GM10847 (cell line): ENCODE results near the gene ZYG11B.

Experiments
- POLR2A ChIP-seq: IDR thresholded peaks from 2 replicates; pipeline ENCODE4 v1.6.1; 2011; ENCODE audit not compliant: insufficient read length; ENCODE audit errors: extremely low read depth

Gene ZYG11B

DNA sequence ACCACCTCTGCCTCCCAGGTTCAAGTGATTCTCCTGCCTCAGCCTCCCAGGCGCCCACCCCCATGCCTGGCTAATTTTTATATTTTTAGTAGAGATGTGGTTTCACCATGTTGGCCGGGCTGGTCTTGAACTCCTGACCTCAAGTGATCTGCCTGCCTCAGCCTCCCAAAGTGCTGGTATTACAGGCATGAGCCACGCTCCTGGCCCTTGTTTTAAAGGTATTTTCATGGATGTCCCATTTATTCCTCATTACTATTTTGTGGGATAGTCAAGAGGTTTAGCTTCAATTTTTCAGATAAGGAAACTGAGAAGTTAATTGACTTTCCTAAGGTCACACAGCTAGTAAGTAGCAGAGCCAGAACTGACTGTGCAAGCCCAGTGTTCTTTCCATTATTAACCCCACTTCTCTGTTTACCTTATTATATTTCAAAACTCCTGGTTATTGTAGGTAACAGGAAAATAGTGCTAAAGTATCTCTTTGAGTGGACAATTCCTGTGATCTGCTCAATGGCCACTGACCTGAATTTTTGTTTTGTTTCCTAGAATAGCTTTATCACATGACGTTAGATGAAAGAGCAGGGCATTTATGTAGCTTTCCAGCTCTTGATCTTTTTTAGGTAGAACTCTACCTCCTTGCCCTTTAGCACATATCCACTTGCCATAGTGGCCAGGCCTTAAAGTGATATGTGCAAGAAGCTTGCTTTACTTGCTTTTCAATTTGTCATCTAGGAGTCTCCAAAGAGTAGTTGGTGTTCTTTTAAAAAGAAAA is 13.6 kb downstream of the ZYG11B start:
- no peak for TF ChIP-seq POLR2A

DNA sequence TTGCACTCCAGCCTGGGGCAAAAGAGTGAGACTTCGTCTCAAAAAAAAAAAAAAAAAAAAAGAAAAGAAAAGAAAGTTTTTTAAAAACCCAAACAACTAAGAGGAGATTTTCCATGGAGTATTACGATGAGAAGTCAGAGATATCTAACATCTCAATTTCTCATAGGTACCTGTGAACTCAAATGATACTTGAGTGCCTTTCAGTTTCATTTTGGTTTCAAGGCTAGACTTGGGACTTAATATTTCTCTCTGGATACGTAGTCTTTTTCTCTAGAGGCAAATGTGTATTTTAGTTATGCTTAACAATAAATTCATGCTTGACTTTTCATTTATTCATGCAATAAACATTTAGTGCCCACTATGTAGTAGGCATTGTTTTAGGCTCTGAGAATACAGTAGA is 15.0 kb downstream of the ZYG11B start:
- TF ChIP-seq POLR2A, result no peak

DNA sequence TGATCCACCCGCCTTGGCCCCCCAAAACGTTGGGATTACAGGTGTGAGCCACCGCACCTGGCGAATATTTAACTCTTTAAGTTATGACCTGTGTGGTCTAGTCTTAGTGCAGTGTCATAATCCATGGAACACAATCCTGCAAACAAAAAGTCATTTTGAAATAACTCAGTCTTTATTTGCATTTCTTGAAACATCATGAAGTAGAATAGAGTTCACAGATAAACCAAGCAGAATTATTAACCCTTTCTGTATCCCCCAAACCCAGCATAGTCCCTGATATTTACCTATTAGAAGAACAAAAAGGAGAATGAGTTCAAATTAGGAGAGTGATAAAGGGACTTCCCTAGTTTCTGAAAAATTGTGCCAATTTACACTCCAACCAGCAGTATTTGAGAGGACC is 19.9 kb downstream of the ZYG11B start:
- TF ChIP-seq POLR2A, result no peak

DNA sequence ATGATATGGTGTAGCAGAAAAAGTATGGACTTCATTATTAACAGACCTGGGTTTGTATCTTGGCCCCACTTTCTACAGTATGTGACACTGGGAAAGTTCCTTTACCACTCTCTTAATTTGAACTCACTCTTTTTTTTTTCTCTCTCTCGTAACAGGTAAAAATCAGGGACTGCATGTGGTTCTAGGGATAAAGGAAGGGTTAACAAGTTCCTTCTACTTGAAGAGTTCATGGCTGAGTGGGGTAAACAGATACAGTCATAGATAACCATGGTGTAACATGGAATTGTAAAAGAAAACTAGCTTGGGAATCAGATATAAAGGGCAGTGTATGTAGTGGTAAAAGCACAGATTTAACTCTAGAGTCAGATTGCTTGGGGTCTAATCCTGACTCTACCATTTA is 21.2 kb downstream of the ZYG11B start:
- TF ChIP-seq POLR2A, result no peak

DNA sequence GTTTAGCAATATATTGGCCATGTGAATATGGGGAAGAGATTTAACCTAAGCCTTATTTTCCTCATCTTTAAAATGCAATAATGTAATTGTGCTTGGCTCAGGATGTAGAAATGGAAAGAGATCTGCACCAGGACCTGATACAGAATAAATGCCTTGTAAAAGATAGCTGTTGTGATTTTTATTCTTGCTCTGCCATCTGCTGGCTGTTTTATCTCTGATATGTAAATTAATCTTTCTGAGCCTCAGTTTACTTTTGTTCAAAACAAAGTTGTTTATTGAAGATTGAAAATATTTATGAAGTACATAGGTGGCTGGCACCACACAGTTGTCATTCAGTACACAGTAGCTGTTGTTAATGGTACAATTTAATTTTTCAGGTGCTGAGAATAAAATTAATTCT is 21.9 kb downstream of the ZYG11B start:
- no peak for TF ChIP-seq POLR2A

DNA sequence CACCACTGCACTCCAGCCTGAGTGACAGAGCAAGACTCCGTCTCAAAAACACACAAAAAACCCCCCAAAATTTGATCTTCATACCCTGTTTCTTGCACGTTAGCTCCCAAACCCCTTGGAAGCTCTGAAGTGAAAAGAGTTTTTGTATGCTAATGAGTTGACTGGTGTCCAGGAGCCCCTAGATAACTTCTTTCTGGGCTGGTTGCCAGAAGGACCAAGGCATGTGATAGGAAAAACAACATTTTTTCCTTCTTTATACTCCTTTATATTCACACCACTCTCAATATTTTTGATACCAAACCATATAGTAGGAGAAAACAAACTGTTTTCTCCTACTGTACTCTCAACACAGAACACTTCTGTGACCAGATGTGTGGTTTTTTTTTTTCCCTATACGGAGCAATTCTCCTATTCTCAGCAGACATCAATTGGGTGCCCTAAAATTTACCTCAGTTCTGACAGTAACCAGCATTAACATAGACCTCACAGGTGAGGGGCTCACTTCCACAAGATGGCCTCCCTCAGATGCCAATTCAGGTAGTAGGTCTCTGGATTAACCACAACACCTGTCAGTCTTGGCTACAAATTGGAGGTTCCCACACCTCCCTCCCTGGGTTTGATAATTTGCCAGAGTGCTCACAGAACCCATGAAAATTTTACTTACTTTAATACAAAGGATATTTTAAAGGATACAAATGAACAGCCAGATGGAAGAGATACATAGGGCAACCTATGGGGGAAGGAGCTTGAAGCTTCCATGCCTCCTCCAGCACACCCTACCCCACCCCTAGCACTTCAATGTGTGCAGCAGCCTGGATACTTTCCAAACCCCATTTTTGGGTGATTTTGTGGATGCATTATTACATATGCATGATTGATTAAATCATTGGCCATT is 25.6 kb downstream of the ZYG11B start:
- TF ChIP-seq POLR2A, result no peak

- TF ChIP-seq POLR2A, result no peak
Observed at GRCh38 chr1:52752484-52752826, 26.2 kb downstream of the ZYG11B start.

- TF ChIP-seq POLR2A, result no peak
Observed at GRCh38 chr1:52753169-52753568, 26.9 kb downstream of the ZYG11B start.

DNA sequence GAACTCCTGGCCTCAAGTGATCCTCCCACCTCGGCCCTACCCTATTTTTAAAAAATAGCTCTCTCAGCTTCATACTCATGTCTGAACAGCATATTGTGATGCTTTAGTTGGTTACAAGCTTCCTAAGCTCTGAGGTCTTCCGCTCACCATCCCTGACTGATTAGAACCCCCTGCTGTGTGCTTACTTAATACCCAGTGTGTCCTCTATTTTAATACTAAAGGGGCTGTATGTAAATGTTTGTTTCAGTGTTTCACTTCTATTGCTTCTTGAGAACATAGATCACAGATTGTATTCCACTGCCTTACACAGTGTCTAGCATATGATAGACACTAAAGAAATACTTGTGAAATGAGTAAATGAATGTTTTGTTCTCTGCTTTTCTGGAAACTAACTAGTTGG is 29.8 kb downstream of the ZYG11B start:
- TF ChIP-seq POLR2A, result no peak

DNA sequence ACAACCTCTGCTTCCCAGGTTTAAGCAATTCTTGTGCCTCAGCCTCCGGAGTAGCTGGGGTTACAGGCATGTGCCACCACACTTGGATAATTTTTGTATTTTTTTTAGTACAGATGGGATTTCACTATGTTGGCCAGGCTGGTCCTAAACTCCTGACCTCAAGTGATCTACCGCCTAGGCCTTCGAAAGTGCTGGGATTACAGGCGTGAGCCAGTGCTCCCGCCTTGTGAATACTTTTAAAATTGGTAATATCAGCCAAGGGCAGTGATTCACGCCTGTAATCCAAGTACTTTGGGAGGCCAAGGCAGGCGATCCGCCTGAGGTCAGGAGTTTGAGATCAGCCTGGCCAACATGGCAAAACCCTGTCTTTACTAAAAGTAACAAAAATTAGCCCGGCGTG is 33.7 kb downstream of the ZYG11B start:
- TF ChIP-seq POLR2A, result no peak

- TF ChIP-seq POLR2A, result no peak
Observed at GRCh38 chr1:52767596-52768280, 41.5 kb downstream of the ZYG11B start.

GRCh38 chr1:52769346-52770033 is 43.2 kb downstream of the ZYG11B start:
- no peak for TF ChIP-seq POLR2A

DNA sequence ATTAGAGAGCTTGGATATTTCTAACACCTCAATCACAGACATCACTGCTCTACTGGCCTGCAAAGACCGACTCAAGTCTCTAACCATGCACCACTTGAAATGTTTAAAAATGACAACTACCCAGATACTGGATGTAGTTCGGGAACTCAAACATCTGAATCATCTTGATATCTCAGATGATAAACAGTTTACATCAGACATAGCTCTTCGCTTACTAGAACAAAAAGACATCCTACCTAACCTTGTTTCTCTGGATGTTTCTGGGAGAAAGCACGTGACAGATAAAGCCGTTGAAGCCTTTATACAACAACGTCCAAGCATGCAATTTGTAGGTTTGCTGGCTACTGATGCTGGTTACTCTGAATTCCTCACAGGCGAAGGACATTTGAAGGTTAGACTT is 45.1 kb downstream of the ZYG11B start:
- no peak for TF ChIP-seq POLR2A

DNA sequence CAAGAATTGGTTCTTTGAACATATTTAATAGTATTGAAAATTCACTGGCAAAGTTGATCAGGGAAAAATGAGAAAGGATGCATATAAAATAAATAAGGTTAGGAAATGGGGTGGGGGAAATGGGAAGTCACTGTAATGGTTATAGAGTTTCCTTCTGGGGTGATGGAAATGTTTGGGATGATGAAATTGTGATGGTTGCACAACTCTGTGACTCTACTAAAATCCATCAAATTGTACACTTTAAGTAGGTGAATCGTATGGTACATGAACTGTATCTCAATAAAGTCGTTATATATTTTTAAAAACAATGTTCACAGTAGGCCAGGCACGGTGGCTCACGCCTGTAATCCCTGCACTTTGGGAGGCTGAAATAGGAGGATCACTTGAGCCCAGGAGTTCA is 59.9 kb downstream of the ZYG11B start:
- TF ChIP-seq POLR2A, result no peak

GRCh38 chr1:52792036-52792435 is 65.8 kb downstream of the ZYG11B start:
- no peak for TF ChIP-seq POLR2A
